HG03103 (cell line): ENCODE data around the gene SPATA7.

ENCODE experiments used
- ATAC-seq: cut with Tn5 transposase; IDR thresholded peaks from one replicate; pipeline ENCODE4 v1.9.1; 2021; ENCODE audit warnings: low read depth; ENCODE audit not compliant: unreplicated experiment

The SPATA7 gene

DNA sequence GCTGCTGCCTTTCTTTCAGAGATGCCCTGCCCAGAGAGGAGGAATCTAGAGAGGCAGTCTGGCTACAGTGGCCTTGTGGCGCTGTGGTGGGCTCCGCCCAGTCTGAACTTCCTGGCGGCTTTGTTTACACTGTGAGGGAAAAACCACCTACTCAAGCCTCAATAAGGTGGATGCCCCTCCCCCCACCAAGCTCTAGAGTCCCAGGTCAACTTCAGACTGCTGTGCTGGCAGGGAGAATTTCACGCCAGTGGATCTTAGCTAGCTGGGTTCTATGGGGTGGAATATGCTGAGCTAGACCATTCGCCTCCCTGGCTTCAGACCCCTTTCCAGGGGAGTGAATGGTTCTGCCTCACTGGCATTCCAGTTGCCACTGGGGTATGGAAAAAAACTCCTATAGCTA, 25.6 kb downstream of the SPATA7 start:
- no peak for ATAC-seq

DNA sequence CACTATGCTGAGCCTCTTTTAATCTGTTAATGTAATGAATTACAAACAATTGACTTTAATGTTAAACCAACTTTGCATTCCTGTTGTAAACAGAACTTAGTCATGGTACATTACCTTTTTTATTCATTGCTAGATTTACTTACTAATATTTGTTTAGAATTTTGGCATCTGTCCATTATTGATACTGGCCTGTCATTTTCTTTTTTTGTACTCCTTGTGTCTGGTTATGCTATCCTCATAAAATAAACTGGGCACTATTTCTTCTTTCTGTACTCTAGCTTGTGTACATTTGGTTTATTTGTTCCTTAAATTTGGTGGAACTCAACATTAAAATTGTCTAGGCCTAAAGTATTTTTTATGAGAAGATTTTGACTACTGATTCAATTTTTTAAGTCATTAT, 32.1 kb downstream of the SPATA7 start:
- no peak for ATAC-seq

DNA sequence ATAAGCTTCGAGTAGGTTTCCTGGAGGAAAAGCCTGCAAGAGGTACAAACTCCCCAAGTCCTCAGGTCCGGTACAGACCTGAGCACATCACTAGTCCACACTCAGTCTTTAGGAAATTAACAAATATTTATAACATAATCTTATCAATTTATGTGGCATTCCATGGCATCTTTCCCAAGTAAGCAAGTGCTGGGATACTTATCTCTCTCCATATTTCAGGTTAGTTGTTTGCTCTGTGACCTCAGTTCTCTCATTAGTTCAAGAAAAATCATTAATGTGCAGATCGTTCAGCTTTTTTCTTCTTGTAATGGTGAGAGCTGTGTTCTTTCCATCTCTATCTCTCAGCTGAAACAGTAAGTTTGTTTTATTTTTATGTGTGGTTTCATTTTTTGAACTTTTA, 34.7 kb downstream of the SPATA7 start:
- no peak for ATAC-seq

DNA sequence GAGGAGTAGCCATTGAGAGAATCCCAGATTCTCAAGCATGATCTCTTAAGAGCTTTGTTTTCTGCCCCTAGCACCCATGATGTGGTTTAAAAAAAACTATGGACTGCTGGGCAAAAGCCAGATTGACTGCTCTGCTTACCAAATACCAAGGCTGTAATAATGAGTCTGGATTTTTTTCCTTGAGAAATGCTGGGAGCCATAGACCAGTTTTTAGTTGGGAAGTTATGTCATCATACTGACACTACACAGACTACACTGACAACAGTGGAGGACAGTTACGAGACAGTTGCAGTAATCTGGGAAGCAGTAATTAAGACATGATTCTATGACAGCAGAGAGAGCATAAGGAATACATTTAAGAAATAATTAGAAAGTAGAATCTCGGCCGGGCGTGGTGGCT, 35.8 kb downstream of the SPATA7 start:
- no peak for ATAC-seq

DNA sequence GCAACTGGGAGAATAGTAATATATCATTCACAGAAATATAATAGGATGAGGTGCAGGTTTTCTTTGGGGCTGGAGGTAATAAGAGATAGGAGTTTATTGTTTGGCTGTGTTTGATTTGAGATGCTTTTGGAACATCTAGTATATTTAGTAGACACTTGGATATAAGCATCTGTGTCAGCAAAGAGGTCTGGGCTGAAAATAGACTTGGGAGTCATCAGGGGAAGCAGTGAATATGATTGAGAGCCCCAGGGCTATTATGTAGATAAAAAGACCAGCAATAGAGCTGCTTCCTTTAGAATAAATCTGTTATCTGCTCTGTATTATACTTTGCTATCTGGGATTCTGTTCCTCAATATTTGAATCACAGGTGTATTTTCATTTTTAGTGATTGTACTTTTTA, 36.6 kb downstream of the SPATA7 start:
- no peak for ATAC-seq

DNA sequence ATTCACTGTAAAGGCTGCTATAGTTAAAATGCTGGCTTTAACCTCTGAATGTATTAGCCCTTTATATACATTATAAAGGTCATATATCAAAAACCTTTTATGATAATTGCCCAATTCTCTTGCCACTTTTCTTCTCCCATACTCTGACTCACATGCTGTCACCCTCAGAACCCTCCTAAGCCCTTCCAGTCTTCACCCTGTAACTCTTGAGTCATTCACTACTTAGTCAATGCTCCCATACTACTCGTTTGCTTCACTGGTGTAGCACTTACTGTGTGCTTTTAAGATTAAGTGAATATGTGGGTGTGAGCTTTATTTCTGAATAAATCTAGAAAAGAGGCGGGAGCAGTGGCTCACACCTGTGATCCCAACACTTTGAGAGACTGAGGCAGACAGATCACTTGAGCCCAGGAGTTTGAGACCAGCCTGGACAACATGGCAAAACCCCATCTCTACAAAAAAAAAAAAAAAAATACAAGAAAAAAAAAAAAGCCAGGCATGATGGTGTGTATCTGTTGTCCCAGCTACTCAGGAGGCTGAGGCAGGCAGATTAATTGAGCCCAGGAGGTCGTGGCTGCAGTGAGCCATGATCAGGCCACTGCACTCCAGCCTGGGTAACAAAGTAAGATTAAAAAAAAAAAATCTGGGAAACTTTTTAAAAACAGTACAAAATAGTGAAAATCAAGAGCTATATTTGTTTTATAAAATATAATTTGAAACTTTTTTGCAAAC, 37.6 kb downstream of the SPATA7 start:
- ATAC-seq = no peak

DNA sequence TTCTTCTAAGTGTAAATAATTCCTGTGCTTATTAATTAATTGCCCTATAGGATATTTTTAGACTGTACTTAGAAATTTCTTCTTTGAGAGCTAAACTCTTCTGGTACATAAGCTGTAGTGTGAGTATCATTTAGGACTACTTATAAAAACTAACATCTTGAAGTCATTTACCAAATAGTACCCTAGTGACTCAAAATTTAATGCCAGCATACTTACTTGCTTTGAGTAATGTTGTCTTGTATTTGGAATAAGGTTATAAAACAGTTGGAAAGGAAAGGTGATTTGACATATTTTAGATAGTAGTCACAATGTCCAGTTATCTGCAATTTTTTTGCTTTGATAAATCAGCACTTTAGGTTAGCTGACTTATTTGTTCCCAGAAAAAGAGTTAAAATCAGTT, 39.1 kb downstream of the SPATA7 start:
- no peak for ATAC-seq

DNA sequence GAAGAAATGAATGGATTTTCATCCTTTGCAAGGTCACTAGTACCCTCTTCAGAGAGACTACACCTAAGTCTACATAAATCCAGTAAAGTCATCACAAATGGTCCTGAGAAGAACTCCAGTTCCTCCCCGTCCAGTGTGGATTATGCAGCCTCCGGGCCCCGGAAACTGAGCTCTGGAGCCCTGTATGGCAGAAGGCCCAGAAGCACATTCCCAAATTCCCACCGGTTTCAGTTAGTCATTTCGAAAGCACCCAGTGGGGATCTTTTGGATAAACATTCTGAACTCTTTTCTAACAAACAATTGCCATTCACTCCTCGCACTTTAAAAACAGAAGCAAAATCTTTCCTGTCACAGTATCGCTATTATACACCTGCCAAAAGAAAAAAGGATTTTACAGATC, 40.8 kb downstream of the SPATA7 start:
- no peak for ATAC-seq

DNA sequence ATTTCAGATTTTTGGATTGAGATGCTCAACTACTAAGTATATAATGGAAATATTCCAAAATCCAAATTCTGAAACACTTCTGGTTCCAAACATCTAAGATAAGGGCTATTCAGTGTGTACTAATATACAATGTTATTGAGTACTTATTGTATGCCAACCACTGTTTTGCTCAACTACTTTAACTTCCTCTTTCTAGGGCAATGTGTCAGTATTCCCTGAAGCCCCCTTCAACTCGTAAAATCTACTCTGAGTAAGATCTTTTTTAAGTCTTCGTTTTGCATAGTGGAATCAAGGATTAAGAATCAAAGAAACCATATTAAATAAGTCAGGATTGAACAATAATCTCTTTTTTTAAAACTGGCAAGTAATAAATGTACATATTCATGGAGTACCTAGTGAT, 45.5 kb downstream of the SPATA7 start:
- no peak for ATAC-seq

DNA sequence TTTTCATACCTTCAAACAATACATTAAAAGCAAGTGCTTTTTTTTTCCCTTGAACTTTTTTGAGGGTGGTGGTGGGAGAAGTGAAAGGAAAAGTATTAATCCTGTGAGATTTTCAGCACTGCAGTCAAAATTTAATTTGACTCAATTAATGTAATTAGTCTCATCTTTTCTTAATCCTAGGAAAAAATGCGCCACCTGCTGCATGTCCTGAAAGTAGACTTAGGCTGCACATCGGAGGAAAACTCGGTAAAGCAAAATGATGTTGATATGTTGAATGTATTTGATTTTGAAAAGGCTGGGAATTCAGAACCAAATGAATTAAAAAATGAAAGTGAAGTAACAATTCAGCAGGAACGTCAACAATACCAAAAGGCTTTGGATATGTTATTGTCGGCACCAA, 52.2 kb downstream of the SPATA7 start:
- ATAC-seq = no peak

DNA sequence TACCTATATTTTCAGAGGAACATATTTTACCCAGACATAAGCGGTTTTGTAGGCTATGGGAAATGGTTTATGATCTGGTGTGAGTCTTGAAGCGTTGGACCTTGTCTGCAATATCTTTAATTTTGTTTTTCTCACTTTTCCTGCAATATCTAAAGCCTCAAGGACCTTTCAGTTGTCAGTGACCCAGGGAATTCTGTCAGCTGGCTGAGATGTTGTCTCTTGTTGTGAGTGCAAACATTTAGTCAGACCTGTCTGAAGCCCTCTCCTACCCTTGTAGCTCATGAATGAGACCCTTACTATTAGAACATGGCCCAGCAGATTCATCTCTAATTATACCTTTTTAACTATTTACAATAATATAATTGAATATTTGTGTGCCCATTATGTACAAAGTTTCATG, 53.6 kb downstream of the SPATA7 start:
- no peak for ATAC-seq

DNA sequence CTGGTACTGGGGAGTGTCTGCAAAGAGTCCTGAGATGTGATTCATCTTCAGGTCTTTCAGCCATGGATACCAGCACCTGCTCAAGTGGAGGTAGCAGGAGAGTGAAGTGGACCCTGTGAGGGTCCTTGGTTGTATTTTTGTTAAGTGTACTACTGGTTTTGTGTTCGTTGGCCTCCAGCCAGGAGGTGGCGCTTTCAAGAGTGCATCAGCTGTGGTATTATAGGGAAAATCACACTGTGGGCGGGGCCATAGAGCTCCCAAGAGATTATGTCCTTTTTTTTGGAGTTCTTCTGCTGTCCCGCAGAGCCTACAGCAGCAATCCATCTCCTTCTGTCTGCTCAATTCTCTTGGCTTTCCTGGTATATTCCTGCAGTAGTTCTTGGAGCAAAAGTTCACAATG, 66.8 kb downstream of the SPATA7 start:
- no peak for ATAC-seq

DNA sequence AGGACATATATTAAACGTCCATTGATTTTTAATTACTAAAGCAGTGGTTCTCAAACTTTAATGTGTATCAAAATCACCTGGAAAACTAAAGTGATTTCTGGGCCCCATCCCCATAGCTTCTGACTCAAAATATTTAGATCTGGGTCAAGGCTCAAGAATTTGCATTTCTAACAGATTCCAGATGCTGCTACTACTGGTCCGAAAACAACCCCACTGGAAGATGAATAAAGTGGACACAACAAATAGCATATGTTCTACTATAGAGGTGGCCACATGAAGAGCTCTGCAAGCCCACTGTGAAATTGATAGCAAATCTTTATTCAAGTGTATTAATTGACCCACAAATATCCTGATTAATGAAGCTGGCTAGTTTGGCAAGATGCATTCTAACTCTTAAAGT, 69.4 kb downstream of the SPATA7 start:
- ATAC-seq = no peak

DNA sequence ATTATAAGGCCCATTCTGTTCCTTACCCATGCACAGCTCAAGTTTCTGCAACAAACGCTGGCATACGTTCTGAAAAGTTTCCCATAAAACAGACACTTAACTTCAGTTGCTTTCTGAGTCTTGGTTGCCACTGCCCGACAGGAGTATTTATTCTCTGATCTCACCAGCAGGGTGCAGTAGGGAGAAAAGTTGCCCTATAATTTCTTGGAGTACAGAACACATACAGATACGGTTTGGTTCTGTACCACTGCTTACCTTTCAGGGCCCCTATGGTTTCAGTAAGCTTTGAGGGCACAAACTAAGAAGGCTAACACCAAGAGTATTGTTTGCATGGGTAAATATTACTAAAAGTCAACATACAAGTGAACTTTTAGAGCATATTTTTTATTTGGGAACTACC, 77.9 kb downstream of the SPATA7 start:
- ATAC-seq = no peak

DNA sequence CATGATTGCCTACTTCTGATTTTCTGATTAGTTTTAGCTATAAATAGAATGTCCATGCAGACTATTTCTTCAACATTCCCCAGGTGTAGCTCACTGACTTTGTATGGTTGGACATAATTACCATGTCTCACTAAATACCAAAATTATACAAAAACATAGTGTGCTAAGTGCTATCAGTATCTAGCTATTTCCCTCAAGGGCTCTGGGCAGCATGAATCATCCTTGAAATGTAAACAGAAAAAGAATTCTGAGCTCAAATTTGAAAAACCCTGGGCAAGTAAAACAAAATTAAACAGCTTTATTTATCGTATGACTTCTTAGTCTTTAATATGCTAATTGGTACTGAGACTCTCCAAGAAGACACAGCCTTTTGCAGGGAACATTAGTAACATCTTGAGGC, 82.9 kb downstream of the SPATA7 start:
- ATAC-seq = no peak

DNA sequence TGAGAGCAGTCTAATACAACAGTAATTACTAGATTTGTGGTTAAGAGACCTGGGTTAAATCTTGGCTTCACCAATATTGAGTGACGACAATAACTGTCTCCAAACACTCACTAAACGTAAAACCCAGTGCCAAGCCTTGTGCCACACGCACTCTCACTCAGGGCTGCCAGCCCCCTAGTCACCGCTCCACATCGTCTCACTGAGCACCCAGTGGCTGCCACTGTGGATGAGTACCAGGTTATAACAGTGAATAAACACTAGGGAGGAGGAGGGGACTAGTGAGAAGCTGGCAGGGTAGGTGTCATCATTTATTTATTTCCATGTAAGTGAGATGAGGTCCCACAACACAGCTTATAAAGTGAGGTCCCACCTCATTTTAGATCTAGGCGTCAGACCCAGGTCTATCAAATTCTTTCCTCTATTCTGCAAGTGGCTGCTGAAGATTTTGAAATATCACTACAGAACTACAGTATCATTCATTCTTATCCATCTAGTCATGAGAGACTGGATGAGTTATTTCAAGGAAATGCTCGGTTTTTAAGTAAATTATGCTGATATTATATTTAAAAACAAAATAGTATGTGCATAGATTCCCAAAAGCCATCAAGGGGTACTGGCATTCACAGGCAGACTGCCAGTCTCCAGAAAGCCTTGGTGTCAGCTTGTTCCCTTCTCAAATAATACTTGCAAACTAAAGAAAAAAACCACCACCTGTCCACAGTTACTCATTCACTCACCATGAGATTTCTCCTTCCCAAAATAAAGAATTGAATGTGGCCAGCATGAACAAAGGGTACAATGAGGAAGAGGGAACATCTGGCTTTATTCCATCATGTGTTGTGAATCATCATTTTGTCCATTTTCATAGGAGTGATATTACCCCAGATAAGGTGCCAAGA, 85.3 kb downstream of the SPATA7 start:
- ATAC-seq = no peak

DNA sequence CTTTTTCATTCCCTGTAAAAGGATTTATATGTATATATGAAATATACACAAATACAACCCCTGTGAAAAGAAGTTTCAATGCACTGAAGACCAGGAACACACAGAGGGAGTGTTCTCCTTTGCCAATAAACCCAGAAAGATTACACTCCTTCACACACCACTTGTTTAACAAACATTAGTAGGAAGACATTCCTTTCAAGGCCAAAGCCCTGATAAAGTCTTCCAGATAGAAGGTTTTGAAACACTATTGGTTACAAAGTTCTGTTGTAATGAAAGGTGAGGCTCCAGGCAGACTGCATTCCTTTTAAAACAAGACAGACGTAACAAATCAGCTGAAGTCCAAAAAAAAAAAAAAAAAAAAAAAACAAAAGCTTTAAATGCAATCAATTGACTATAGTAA, 88.3 kb downstream of the SPATA7 start:
- ATAC-seq = no peak

DNA sequence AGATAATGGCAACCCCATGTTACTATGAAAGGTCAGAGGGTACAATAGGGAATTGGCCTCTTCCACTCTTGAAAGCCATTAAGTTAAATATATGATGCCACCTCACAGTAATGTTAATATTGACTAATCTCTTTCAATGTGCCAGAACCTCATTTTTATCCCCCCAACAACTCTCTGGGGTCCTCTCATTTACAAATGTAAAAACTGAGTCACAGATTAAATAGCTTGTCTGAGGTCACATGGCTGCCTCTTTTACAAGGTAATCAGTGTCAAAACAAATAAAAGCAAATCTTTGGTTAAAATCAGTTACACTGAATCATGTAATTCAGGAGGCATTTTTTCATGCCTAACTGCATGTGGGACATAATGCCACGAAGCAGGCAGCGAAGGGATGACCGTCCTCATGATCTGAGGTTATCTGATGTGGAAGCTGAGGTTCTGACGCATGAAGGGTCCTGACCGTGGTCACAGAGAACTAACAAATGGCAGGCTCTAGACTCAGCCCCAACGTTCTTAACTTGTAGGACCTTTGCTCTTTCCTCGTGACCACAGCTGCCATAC, 90.8 kb downstream of the SPATA7 start:
- ATAC-seq = no peak

DNA sequence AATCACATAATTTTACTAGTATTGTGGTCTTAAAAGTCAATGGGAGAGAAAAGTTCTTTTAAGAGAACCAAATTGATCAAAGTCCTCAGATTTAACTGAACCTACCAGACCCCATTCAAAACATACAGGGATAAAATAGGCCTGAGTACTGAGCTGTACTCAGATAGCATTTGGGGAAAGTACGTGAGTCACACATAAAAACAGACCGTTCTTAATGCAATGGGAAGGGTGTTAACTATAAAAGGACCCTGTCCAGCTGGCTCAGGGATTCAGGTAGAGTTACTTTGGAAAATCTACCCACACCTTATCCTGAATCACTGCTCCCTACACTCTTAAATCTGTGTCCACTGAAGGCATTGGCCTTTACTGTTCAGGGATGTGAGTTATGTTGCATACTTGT, 91.4 kb downstream of the SPATA7 start:
- ATAC-seq = no peak

DNA sequence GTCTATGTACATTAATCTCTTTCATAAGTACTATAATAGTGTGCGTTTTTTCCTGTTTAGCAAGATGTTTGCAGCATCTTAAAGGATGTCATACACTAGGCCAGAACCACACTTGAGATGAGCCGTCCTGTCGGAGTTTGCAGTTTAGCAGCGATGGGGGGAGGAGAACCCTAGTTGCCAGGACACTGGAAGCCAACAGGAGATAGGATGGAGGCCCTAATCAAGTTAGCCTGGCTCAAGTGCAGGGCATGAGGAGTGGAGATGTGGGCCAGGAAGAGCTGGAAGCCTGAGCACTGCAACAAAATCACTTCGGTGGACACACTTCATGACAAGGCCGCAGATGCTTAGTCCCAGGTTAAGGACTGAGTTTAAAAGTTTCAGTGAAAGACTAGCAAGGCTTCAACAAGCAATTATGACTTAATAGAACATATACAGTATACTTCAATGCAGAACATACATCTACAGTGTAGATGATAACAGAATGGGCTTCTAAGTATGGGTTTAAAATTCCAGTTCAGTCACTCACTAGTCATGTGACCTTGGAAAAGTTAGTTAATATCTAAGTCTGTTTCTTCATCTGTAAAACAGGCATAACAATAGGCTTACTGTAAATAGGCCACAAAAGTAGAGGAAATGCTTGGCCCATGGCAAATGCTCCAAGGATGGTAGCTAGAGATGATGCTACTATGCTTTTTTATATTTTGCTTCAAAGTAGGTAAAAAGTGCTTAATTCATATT, 92.2 kb downstream of the SPATA7 start:
- ATAC-seq = no peak

DNA sequence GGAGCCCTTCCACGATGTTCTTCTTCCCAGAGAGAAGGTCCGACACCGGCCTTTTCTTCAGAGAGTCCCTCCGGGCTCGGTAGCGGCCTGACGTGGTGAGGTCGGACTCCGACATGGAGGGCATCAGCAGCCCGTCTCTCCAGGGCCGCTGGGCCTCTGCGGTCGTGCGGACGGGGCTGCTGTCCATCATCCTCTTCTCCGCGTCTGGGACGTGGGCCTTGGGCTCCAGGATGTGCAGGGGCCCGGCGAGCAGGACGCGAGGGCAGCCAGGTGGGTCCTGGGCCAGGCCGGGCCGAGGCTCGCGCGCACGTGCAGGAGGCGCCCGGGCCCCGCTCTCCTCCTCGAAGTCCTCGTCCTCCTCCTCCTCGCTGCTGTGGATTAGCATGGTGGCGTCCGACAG, 93.5 kb downstream of the SPATA7 start:
- ATAC-seq = no peak
